Stimulated activated CD4-positive, alpha-beta T cell treated with anti-CD3 and anti-CD28 coated beads, Interleukin-15, amount 100 ng/mL, for 48 hours (primary cell): ENCODE measurements around the gene AFAP1.

Source experiments
- DNase-seq, 2 donors: peaks; one replicate each; pipeline ENCODE4 v3.0.0-alpha.2; 2020; ENCODE audit warnings: low read depth in 2 of 2

AFAP1 gene

GRCh38 chr4:7820031-7820818, 119.4 kb downstream of the AFAP1 start:
- DNase-seq, result no peak

GRCh38 chr4:7819446-7819845, 120.2 kb downstream of the AFAP1 start:
- DNase-seq, result no peak

- DNase-seq, result no peak
Observed at GRCh38 chr4:7818399-7818911, 121.2 kb downstream of the AFAP1 start.

- DNase-seq, result no peak
Observed at GRCh38 chr4:7817877-7818398, 121.7 kb downstream of the AFAP1 start.

GRCh38 chr4:7816771-7817170, 122.9 kb downstream of the AFAP1 start:
- no peak for DNase-seq

- DNase-seq, result no peak
Observed at GRCh38 chr4:7815981-7816380, 123.7 kb downstream of the AFAP1 start.

- no peak for DNase-seq
Observed at GRCh38 chr4:7815562-7815961, 124.1 kb downstream of the AFAP1 start.

- DNase-seq, result no peak
Observed at GRCh38 chr4:7814451-7814850, 125.2 kb downstream of the AFAP1 start.

- DNase-seq, result no peak
Observed at GRCh38 chr4:7813674-7814073, 126.0 kb downstream of the AFAP1 start.

- no peak for DNase-seq
Observed at GRCh38 chr4:7812921-7813320, 126.7 kb downstream of the AFAP1 start.

GRCh38 chr4:7812231-7812857, 127.3 kb downstream of the AFAP1 start:
- no peak for DNase-seq

- DNase-seq, result no peak
Observed at GRCh38 chr4:7811536-7812191, 128.0 kb downstream of the AFAP1 start.

GRCh38 chr4:7810783-7811535, 128.7 kb downstream of the AFAP1 start:
- no peak for DNase-seq

- no peak for DNase-seq
Observed at GRCh38 chr4:7808752-7809151, 130.9 kb downstream of the AFAP1 start.

- DNase-seq, result no peak
Observed at GRCh38 chr4:7808181-7808580, 131.5 kb downstream of the AFAP1 start.

- no peak for DNase-seq
Observed at GRCh38 chr4:7807351-7807921, 132.2 kb downstream of the AFAP1 start.

GRCh38 chr4:7806338-7807090, 133.1 kb downstream of the AFAP1 start:
- no peak for DNase-seq

GRCh38 chr4:7805533-7806337, 133.9 kb downstream of the AFAP1 start:
- no peak for DNase-seq

GRCh38 chr4:7804756-7805385, 134.8 kb downstream of the AFAP1 start:
- DNase-seq, result no peak
